Astrocyte (in vitro differentiated cells and primary cell): ENCODE results near the gene P2RY12. TPM values are rescaled to one million over a fixed set of nuclear protein-coding genes. Genes with fewer than 3 reads are reported as not detected.

Experiments
- DNase-seq: peaks from one replicate; pipeline ENCODE4 v3.0.0-alpha.2; 2010; ENCODE audit warnings: low read depth
- FAIRE-seq: peaks from 2 replicates; lab custom pipeline; 2011; peaks lifted over from hg19 to GRCh38; lab: Jason Lieb, UNC
- H2AFZ ChIP-seq: 2 replicates; pipeline ENCODE4 v1.6.0; 2012; ENCODE audit warnings: low read depth, low read length, inconsistent platforms
- H3K27ac ChIP-seq: 2 replicates; pipeline ENCODE4 v1.5.1; 2011; ENCODE audit warnings: low read depth, low read length, inconsistent platforms
- H3K27me3 ChIP-seq: 2 replicates; pipeline ENCODE4 v1.6.0; 2011; ENCODE audit warnings: low read length, inconsistent platforms; ENCODE audit not compliant: insufficient read depth
- H3K36me3 ChIP-seq: 2 replicates; pipeline ENCODE4 v1.5.1; 2011; ENCODE audit warnings: low read length, inconsistent platforms; ENCODE audit not compliant: insufficient read depth
- H3K4me1 ChIP-seq: 2 replicates; pipeline ENCODE4 v1.5.1; 2011; ENCODE audit warnings: low read length, inconsistent platforms; ENCODE audit not compliant: insufficient read depth
- H3K4me2 ChIP-seq: 2 replicates; pipeline ENCODE4 v1.6.0; 2012; ENCODE audit warnings: low read length, inconsistent platforms
- H3K4me3 ChIP-seq: 2 replicates; pipeline ENCODE4 v1.5.1; 2011; ENCODE audit warnings: low read depth, mild to moderate bottlenecking, low read length, inconsistent platforms; ENCODE audit not compliant: insufficient read depth
- H3K79me2 ChIP-seq: 2 replicates; pipeline ENCODE4 v1.6.0; 2012; ENCODE audit warnings: mild to moderate bottlenecking, low read length, inconsistent platforms; ENCODE audit not compliant: insufficient read depth
- H3K9ac ChIP-seq: 2 replicates; pipeline ENCODE4 v1.6.0; 2012; ENCODE audit warnings: mild to moderate bottlenecking, low read length, inconsistent platforms
- H3K9me3 ChIP-seq: 2 replicates; pipeline ENCODE4 v1.5.1; 2012; ENCODE audit warnings: low read depth, mild to moderate bottlenecking, low read length, inconsistent platforms; ENCODE audit not compliant: insufficient read depth
- H4K20me1 ChIP-seq: 2 replicates; pipeline ENCODE4 v1.6.0; 2012; ENCODE audit warnings: low read length, inconsistent platforms; ENCODE audit not compliant: insufficient read depth
- H3K27ac Mint-ChIP-seq: one replicate; pipeline ENCODE4 v1.8.0; 2021; ENCODE audit warnings: mild to moderate bottlenecking, mixed read lengths; ENCODE audit not compliant: unreplicated experiment
- H3K27me3 Mint-ChIP-seq: one replicate; pipeline ENCODE4 v1.8.0; 2021; ENCODE audit warnings: low read depth, mixed read lengths; ENCODE audit not compliant: unreplicated experiment
- H3K36me3 Mint-ChIP-seq: one replicate; pipeline ENCODE4 v1.8.0; 2021; ENCODE audit warnings: low read depth, mixed read lengths; ENCODE audit not compliant: unreplicated experiment
- H3K4me1 Mint-ChIP-seq: one replicate; pipeline ENCODE4 v1.8.0; 2021; ENCODE audit warnings: low read depth, mixed read lengths; ENCODE audit not compliant: unreplicated experiment
- H3K4me3 Mint-ChIP-seq: one replicate; pipeline ENCODE4 v1.8.0; 2021; ENCODE audit warnings: mild to moderate bottlenecking, moderate library complexity, mixed read lengths; ENCODE audit not compliant: unreplicated experiment
- H3K9me3 Mint-ChIP-seq: one replicate; pipeline ENCODE4 v1.8.0; 2021; ENCODE audit warnings: mild to moderate bottlenecking, mixed read lengths; ENCODE audit not compliant: unreplicated experiment
- CTCF ChIP-seq: IDR thresholded peaks from 2 replicates; pipeline ENCODE4 v1.5.1; 2011; ENCODE audit warnings: low read depth, mild to moderate bottlenecking, inconsistent platforms, low read length, moderate library complexity; ENCODE audit not compliant: insufficient read depth
- EZH2 ChIP-seq: IDR thresholded peaks from 2 replicates; pipeline ENCODE4 v1.6.1; 2012; ENCODE audit warnings: mild to moderate bottlenecking, low read length, inconsistent platforms; ENCODE audit not compliant: insufficient read depth
- total RNA-seq: library from RNA; stranded (reverse); gene quantifications from 2 replicates; pipeline ENCODE4 v1.2.1, GENCODE V29; 2021

The P2RY12 gene
- total RNA-seq, 1 donor from 2014 or later, result not detected

- no peaks in the 10 kb centered on the region for H3K36me3 ChIP-seq
- H4K20me1 ChIP-seq, result no peaks in the 10 kb centered on the region
- no peak overlapping the region for H3K9ac ChIP-seq
- no peak for FAIRE-seq
- no peak overlapping the region for H3K27ac ChIP-seq
- H3K79me2 ChIP-seq, result no peaks in the 10 kb centered on the region
- Mint-ChIP-seq H3K4me3 (no peak overlapping the region), H3K27ac (no peak overlapping the region), H3K4me1 (peaks cover 6% of the 10 kb centered on the region), H3K27me3 (no peaks in the 10 kb centered on the region), H3K9me3 (no peaks in the 10 kb centered on the region), H3K36me3 (no peaks in the 10 kb centered on the region)
- no peak overlapping the region for H3K4me3 ChIP-seq
- H2AFZ ChIP-seq, result no peak overlapping the region
- no peak overlapping the region for H3K4me2 ChIP-seq
- no peaks in the 10 kb centered on the region for H3K27me3 ChIP-seq
- no peaks in the 10 kb centered on the region for H3K4me1 ChIP-seq
- no peak for DNase-seq
- H3K9me3 ChIP-seq, result no peaks in the 10 kb centered on the region
- TF ChIP-seq CTCF, result no peak
- no peak for TF ChIP-seq EZH2
Observed at GRCh38 chr3:151386056-151386455, 1.5 kb upstream of the P2RY12 start.

- TF ChIP-seq CTCF (no peak), EZH2 (no peak)
- Histone ChIP-seq H3K4me1 (no peaks in the 10 kb centered on the region), H3K79me2 (no peaks in the 10 kb centered on the region), H3K9ac (no peak overlapping the region), H3K27me3 (no peaks in the 10 kb centered on the region), H3K36me3 (no peaks in the 10 kb centered on the region), H4K20me1 (no peaks in the 10 kb centered on the region), H3K4me2 (no peak overlapping the region), H2AFZ (no peak overlapping the region), H3K4me3 (no peak overlapping the region), H3K27ac (no peak overlapping the region), H3K9me3 (no peaks in the 10 kb centered on the region)
- no peaks in the 10 kb centered on the region for H3K27me3 Mint-ChIP-seq
- no peak for DNase-seq
- H3K27ac Mint-ChIP-seq, result no peak overlapping the region
- FAIRE-seq, result no peak
- H3K9me3 Mint-ChIP-seq, result no peaks in the 10 kb centered on the region
- no peak overlapping the region for H3K4me3 Mint-ChIP-seq
- H3K4me1 Mint-ChIP-seq, result peaks cover 6% of the 10 kb centered on the region
- H3K36me3 Mint-ChIP-seq, result no peaks in the 10 kb centered on the region
Observed at GRCh38 chr3:151383956-151384355, 597 bp downstream of the P2RY12 start.

GRCh38 chr3:151383111-151383510 lies 1.4 kb downstream of the P2RY12 start:
- H2AFZ ChIP-seq, result no peak overlapping the region
- Mint-ChIP-seq H3K4me1 (peaks cover 6% of the 10 kb centered on the region), H3K4me3 (no peak overlapping the region), H3K27me3 (no peaks in the 10 kb centered on the region), H3K27ac (peak overlapping the region; percentile 2), H3K36me3 (no peaks in the 10 kb centered on the region), H3K9me3 (no peaks in the 10 kb centered on the region)
- H3K79me2 ChIP-seq, result no peaks in the 10 kb centered on the region
- no peaks in the 10 kb centered on the region for H3K36me3 ChIP-seq
- no peak overlapping the region for H3K9ac ChIP-seq
- H3K27ac ChIP-seq, result no peak overlapping the region
- no peak overlapping the region for H3K4me2 ChIP-seq
- FAIRE-seq (no peak), DNase-seq (no peak)
- no peaks in the 10 kb centered on the region for H3K9me3 ChIP-seq
- no peak overlapping the region for H3K4me3 ChIP-seq
- H3K4me1 ChIP-seq, result no peaks in the 10 kb centered on the region
- no peaks in the 10 kb centered on the region for H3K27me3 ChIP-seq
- H4K20me1 ChIP-seq, result no peaks in the 10 kb centered on the region
- no peak for TF ChIP-seq CTCF
